Skeletal muscle satellite cell (primary cell): ENCODE results near the gene AGAP3.

ENCODE experiments used
- H3K27me3 ChIP-seq: 2 replicates; pipeline ENCODE4 v1.7.0; 2013; ENCODE audit warnings: low read length; ENCODE audit not compliant: control insufficient read depth, insufficient read depth
- H3K36me3 ChIP-seq: 2 replicates; pipeline ENCODE4 v1.7.0; 2013; ENCODE audit warnings: mild to moderate bottlenecking, control low read depth, low read length; ENCODE audit not compliant: insufficient read depth
- H3K4me1 ChIP-seq: 2 replicates; pipeline ENCODE4 v1.7.0; 2013; ENCODE audit warnings: low read length; ENCODE audit not compliant: control insufficient read depth, insufficient read depth
- H3K4me2 ChIP-seq: 2 replicates; pipeline ENCODE4 v1.7.0; 2013; ENCODE audit warnings: mild to moderate bottlenecking, low read length
- H3K4me3 ChIP-seq: 2 replicates; pipeline ENCODE4 v1.7.0; 2013; ENCODE audit warnings: low read length
- H3K9ac ChIP-seq: 2 replicates; pipeline ENCODE4 v1.7.0; 2013; ENCODE audit warnings: mild to moderate bottlenecking, low read depth, low read length, moderate library complexity
- H3K9me3 ChIP-seq: replicated peaks from 2 replicates; pipeline ENCODE4 v1.7.0; 2013; ENCODE audit warnings: mild to moderate bottlenecking, control low read depth, low read length

Gene AGAP3

GRCh38 chr7:151132461-151133205, 46.4 kb downstream of the AGAP3 start:
- H3K27me3 ChIP-seq, result no peaks in the 10 kb centered on the region
- peaks cover 78% of the 10 kb centered on the region for H3K36me3 ChIP-seq
- no peaks in the 10 kb centered on the region for H3K9me3 ChIP-seq
- no peak overlapping the region for H3K4me3 ChIP-seq
- H3K4me2 ChIP-seq, result no peak overlapping the region
- H3K9ac ChIP-seq, result no peak overlapping the region
- peaks cover 6% of the 10 kb centered on the region for H3K4me1 ChIP-seq

- H3K4me2 ChIP-seq, result no peak overlapping the region
- H3K4me3 ChIP-seq, result no peak overlapping the region
- H3K36me3 ChIP-seq, result peaks cover 75% of the 10 kb centered on the region
- no peak overlapping the region for H3K9ac ChIP-seq
- no peaks in the 10 kb centered on the region for H3K9me3 ChIP-seq
- peaks cover 6% of the 10 kb centered on the region for H3K4me1 ChIP-seq
- no peaks in the 10 kb centered on the region for H3K27me3 ChIP-seq
Measured at GRCh38 chr7:151133266-151133985, 47.2 kb downstream of the AGAP3 start.

- no peaks in the 10 kb centered on the region for H3K27me3 ChIP-seq
- peaks cover 70% of the 10 kb centered on the region for H3K36me3 ChIP-seq
- H3K9ac ChIP-seq, result no peak overlapping the region
- H3K9me3 ChIP-seq, result no peaks in the 10 kb centered on the region
- H3K4me1 ChIP-seq, result peaks cover 6% of the 10 kb centered on the region
- no peak overlapping the region for H3K4me2 ChIP-seq
- H3K4me3 ChIP-seq, result no peak overlapping the region
Measured at GRCh38 chr7:151133986-151134742, 47.9 kb downstream of the AGAP3 start.

GRCh38 chr7:151134743-151135524, 48.7 kb downstream of the AGAP3 start:
- H3K4me1 ChIP-seq, result peaks cover 6% of the 10 kb centered on the region
- no peaks in the 10 kb centered on the region for H3K27me3 ChIP-seq
- no peak overlapping the region for H3K4me2 ChIP-seq
- no peaks in the 10 kb centered on the region for H3K9me3 ChIP-seq
- no peak overlapping the region for H3K4me3 ChIP-seq
- H3K9ac ChIP-seq, result no peak overlapping the region
- H3K36me3 ChIP-seq, result peaks cover 63% of the 10 kb centered on the region

- peaks cover 60% of the 10 kb centered on the region for H3K36me3 ChIP-seq
- H3K27me3 ChIP-seq, result no peaks in the 10 kb centered on the region
- no peak overlapping the region for H3K4me2 ChIP-seq
- H3K9ac ChIP-seq, result no peak overlapping the region
- H3K4me3 ChIP-seq, result no peak overlapping the region
- no peaks in the 10 kb centered on the region for H3K9me3 ChIP-seq
- peaks cover 6% of the 10 kb centered on the region for H3K4me1 ChIP-seq
Measured at GRCh38 chr7:151135525-151135845, 49.2 kb downstream of the AGAP3 start.

GRCh38 chr7:151135866-151136843, 49.9 kb downstream of the AGAP3 start:
- no peaks in the 10 kb centered on the region for H3K9me3 ChIP-seq
- H3K4me1 ChIP-seq, result peaks cover 5% of the 10 kb centered on the region
- H3K27me3 ChIP-seq, result no peaks in the 10 kb centered on the region
- H3K9ac ChIP-seq, result no peak overlapping the region
- H3K36me3 ChIP-seq, result peaks cover 60% of the 10 kb centered on the region
- no peak overlapping the region for H3K4me3 ChIP-seq
- no peak overlapping the region for H3K4me2 ChIP-seq

GRCh38 chr7:151137076-151137675, 50.9 kb downstream of the AGAP3 start:
- Histone ChIP-seq H3K27me3 (no peaks in the 10 kb centered on the region), H3K4me3 (no peak overlapping the region), H3K36me3 (peaks cover 63% of the 10 kb centered on the region), H3K9me3 (no peaks in the 10 kb centered on the region), H3K9ac (no peak overlapping the region), H3K4me2 (no peak overlapping the region), H3K4me1 (no peaks in the 10 kb centered on the region)

- peaks cover 65% of the 10 kb centered on the region for H3K36me3 ChIP-seq
Measured at GRCh38 chr7:151137791-151138152, 51.5 kb downstream of the AGAP3 start.

GRCh38 chr7:151138153-151138851, 52.0 kb downstream of the AGAP3 start:
- Histone ChIP-seq H3K9ac (no peak overlapping the region), H3K36me3 (peaks cover 69% of the 10 kb centered on the region), H3K4me1 (peaks cover 4% of the 10 kb centered on the region), H3K4me2 (no peak overlapping the region), H3K9me3 (no peaks in the 10 kb centered on the region), H3K4me3 (no peak overlapping the region), H3K27me3 (no peaks in the 10 kb centered on the region)

More at GRCh38 chr7:151137791-151138152, 51.5 kb downstream of the AGAP3 start:
- Histone ChIP-seq H3K4me2 (no peak overlapping the region), H3K9me3 (no peaks in the 10 kb centered on the region), H3K4me3 (no peak overlapping the region), H3K9ac (no peak overlapping the region), H3K4me1 (no peaks in the 10 kb centered on the region), H3K27me3 (no peaks in the 10 kb centered on the region)
